ENCODE results near the gene CXCL5. TPM values are rescaled to one million over a fixed set of nuclear protein-coding genes. Genes with fewer than 3 reads are reported as not detected.

The CXCL5 gene
- polyA plus RNA-seq (2011; rRNA removed), result 0.36 and 0.69 TPM in 2 replicates
- polyA minus RNA-seq (2011; rRNA and poly(A)+ RNA removed), result 0.22 TPM in 1 of 2 replicates, not detected in the other

DNA sequence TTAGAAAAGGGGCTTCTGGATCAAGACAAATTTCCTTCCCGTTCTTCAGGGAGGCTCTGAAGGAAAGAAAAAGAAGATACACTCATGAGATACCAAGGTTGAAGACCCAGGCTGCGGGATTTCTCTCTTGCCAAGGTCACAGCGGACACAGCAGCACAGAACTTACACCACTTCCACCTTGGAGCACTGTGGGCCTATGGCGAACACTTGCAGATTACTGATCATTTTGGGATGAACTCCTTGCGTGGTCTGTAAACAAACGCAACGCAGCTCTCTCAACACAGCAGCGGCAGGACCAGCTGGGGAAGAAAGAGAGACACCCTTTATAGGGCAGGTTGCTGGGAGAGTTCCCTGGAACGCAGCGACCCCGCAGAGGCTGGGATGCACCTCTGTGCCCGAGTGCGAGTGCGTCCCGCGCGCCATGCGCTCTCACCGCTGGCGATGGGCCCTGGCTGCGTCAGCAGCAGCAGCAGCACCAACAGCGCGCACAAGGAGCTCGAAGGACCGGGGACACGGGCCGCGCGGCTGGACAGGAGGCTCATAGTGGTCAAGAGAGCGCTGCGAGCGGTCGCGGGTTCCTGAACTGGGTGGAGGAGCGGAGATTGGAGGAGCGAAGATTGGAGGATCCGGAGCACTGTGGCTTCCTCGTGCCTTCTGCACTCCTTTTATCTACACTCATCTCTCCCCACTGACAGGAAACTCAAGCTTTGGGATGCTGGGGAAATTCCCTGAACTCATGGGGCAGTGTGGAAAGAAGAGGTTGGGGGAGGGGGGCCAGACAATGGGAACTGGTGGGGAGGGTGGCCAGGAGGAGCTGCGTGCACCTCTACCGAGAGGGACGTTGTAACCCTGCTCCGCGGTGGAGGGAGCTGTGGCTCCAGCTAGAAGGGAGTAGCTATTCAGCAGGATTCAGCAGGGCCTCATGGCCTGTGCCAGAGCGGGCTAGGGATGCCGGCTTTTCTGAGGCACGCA, at the start of gene CXCL5:
Gene CXCL5, minus strand, starts transcription at position 638 of the 972 bp plus-strand sequence. Its CDS starts 96 bp downstream, at position 542.
- DNase-seq (ENCODE audit: low read depth, low spot score), result no peak
- Histone ChIP-seq H3K27ac (ENCODE audit: low read depth, low read length) (no peak within 1 kb of the TSS), H3K4me3 (ENCODE audit: low read depth, low read length) (peak within 1 kb of the TSS; percentile 56), H3K9me3 (ENCODE audit: control insufficient read depth, insufficient read depth, low read length) (no peaks in the 10 kb centered on the region; the same call in 1 of the 2 replicates), H3K27me3 (ENCODE audit: control insufficient read depth, insufficient read depth, low read length) (no peaks in the 10 kb centered on the region)
- TF ChIP-seq, protein P1, sequence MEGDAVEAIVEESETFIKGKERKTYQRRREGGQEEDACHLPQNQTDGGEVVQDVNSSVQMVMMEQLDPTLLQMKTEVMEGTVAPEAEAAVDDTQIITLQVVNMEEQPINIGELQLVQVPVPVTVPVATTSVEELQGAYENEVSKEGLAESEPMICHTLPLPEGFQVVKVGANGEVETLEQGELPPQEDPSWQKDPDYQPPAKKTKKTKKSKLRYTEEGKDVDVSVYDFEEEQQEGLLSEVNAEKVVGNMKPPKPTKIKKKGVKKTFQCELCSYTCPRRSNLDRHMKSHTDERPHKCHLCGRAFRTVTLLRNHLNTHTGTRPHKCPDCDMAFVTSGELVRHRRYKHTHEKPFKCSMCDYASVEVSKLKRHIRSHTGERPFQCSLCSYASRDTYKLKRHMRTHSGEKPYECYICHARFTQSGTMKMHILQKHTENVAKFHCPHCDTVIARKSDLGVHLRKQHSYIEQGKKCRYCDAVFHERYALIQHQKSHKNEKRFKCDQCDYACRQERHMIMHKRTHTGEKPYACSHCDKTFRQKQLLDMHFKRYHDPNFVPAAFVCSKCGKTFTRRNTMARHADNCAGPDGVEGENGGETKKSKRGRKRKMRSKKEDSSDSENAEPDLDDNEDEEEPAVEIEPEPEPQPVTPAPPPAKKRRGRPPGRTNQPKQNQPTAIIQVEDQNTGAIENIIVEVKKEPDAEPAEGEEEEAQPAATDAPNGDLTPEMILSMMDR (IDR thresholded peaks at IDR 0.05; ENCODE audit: low read depth, low read length), result peak; percentile 17; the same call in 1 of the 2 replicates
- ChIA-PET CTCF (interaction anchor here (0.6 to 0.8 kb wide), 2 partner anchors 70 to 134 kb away, joined by 3 to 4 read pairs; no protein-coding TSS in a partner anchor), POLR2A (no interaction called here)

DNA sequence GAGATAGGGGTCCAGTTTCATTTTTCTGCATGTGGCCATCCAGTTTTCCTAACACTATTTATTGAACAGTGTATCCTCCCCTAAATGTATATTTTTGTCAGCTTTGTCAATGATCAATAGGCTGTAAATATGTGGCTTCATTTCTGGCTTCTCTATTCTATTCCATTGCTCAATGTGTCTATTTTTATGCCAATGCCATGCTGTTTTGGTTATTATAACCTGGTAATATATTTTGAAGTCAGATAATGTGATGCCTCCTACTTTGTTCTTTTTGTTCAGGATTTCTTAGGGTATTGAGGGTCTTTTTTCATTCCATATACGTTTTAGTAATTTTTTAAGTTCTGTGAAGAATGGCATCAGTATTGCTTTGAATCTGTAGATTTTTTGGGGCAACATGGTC, 48.7 kb upstream of the CXCL5 start:
- DNase-seq (ENCODE audit: low read depth, low spot score), result no peak
- POLR2A ChIA-PET, result no interaction called here
- Histone ChIP-seq H3K9me3 (ENCODE audit: control insufficient read depth, insufficient read depth, low read length) (peaks cover 4% of the 10 kb centered on the region; the same call in 1 of the 2 replicates), H3K27me3 (ENCODE audit: control insufficient read depth, insufficient read depth, low read length) (no peaks in the 10 kb centered on the region), H3K4me3 (ENCODE audit: low read depth, low read length) (no peak overlapping the region), H3K27ac (ENCODE audit: low read depth, low read length) (no peak overlapping the region)
- CTCF ChIA-PET, result no interaction called here
- TF ChIP-seq, protein P1 (IDR thresholded peaks at IDR 0.05; ENCODE audit: low read depth, low read length), result no peak

DNA sequence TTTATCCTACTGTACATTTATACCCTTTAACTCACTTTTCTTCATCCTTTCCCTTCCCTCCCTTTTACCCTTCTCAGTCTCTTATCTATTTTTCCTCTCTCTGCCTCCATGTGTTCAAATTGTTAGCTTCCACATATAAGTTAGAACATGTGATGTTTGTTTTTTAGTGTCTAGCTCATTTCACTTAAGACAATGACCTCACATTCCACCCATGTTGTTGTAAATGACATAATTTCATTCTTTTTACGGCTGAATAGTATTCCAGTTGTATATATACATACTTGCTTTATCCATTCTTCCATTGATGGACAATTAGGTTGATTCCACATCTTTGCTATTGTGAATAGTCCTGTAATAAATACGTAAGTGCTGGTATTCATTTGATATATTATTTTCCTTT, 47.3 kb upstream of the CXCL5 start:
- CTCF ChIA-PET, result no interaction called here
- no peak overlapping the region for H3K27ac ChIP-seq (ENCODE audit: low read depth, low read length)
- TF ChIP-seq, protein P1 (IDR thresholded peaks at IDR 0.05; ENCODE audit: low read depth, low read length), result no peak
- H3K27me3 ChIP-seq (ENCODE audit: control insufficient read depth, insufficient read depth, low read length), result no peaks in the 10 kb centered on the region
- POLR2A ChIA-PET, result no interaction called here
- no peak for DNase-seq (ENCODE audit: low read depth, low spot score)
- no peak overlapping the region for H3K4me3 ChIP-seq (ENCODE audit: low read depth, low read length)
- H3K9me3 ChIP-seq (ENCODE audit: control insufficient read depth, insufficient read depth, low read length), result peaks cover 4% of the 10 kb centered on the region; the same call in 1 of the 2 replicates

DNA sequence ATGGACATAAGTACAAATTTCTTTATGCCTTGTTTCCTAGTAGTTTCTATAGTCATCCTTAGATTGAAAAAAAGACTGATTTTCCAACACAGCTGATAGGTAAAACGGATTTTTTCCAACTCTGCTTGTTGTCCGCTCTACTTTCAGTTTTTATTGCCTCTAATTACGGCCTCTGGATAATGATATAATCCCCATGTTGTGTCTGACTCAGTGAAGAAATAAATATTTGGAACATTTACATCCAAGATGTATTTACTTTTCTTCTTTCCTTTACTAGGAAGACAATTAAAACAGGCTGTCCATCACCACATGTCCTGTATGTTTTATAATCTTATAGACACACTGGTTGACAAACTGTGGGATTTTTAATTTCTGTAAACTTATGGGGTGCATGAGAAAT, 46.8 kb upstream of the CXCL5 start:
- Histone ChIP-seq H3K4me3 (ENCODE audit: low read depth, low read length) (no peak overlapping the region), H3K27me3 (ENCODE audit: control insufficient read depth, insufficient read depth, low read length) (no peaks in the 10 kb centered on the region), H3K27ac (ENCODE audit: low read depth, low read length) (no peak overlapping the region), H3K9me3 (ENCODE audit: control insufficient read depth, insufficient read depth, low read length) (peaks cover 4% of the 10 kb centered on the region; the same call in 1 of the 2 replicates)
- no peak for DNase-seq (ENCODE audit: low read depth, low spot score)
- TF ChIP-seq, protein P1 (IDR thresholded peaks at IDR 0.05; ENCODE audit: low read depth, low read length), result no peak
- ChIA-PET CTCF (interaction anchor here (1.0 kb wide), 1 partner anchor 11 kb away, joined by 3 read pairs; no protein-coding TSS in a partner anchor), POLR2A (no interaction called here)

Measured in AG04450 (cell line).